ENCODE results near the gene ANK3.

The ANK3 gene

DNA sequence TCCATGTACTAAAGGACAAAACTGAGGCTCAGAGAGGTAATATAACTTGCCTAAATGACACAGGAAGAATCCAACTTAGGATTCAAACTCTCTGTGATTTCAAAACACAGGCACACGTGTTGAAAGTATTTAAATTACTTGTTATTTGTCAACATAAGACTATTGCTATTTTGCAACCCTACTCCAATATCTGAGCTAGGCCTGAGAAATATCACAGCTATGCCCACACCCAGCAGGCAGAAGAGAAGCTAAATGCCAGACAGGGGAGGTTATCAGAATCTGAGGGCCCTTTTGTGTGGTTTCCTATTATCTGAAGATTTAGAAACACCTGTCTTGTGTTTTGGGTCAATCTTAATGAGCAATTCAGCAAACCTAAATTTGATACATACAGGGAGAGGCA lies 204.3 kb downstream of the ANK3 start:
- Histone ChIP-seq H3K27ac (no peak overlapping the region), H3K36me3 (no peaks in the 10 kb centered on the region), H3K9me3 (ENCODE audit: severe bottlenecking) (no peaks in the 10 kb centered on the region), H3K27me3 (ENCODE audit: insufficient read depth, low read depth, severe bottlenecking) (no peaks in the 10 kb centered on the region), H3K4me3 (ENCODE audit: low read depth, low read length) (no peak overlapping the region)
- DNase-seq = no peak
- TF ChIP-seq, protein P1, sequence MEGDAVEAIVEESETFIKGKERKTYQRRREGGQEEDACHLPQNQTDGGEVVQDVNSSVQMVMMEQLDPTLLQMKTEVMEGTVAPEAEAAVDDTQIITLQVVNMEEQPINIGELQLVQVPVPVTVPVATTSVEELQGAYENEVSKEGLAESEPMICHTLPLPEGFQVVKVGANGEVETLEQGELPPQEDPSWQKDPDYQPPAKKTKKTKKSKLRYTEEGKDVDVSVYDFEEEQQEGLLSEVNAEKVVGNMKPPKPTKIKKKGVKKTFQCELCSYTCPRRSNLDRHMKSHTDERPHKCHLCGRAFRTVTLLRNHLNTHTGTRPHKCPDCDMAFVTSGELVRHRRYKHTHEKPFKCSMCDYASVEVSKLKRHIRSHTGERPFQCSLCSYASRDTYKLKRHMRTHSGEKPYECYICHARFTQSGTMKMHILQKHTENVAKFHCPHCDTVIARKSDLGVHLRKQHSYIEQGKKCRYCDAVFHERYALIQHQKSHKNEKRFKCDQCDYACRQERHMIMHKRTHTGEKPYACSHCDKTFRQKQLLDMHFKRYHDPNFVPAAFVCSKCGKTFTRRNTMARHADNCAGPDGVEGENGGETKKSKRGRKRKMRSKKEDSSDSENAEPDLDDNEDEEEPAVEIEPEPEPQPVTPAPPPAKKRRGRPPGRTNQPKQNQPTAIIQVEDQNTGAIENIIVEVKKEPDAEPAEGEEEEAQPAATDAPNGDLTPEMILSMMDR (IDR thresholded peaks at IDR 0.05; ENCODE audit: low read depth, low read length) = no peak

DNA sequence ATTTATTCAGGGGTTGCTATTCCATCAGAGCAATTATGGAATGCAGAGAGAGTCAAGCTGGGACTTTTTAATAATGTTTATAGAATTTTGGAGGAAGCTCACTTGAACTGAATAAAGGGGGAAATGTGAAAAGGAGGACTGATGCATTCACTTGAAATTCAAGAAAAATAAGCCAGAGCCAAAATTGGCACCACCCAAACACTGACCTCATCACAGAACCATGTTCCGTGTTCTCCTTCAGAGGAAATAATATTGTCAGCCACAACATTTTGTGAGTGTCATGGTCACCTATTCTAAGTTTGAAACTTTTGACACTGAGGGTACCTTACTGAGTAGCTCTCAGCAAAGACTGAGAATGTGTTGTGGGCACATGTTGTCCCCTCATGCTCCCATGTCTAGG lies 207.0 kb downstream of the ANK3 start:
- TF ChIP-seq, protein P1 (IDR thresholded peaks at IDR 0.05; ENCODE audit: low read depth, low read length) = no peak
- H3K36me3 ChIP-seq = no peaks in the 10 kb centered on the region
- no peaks in the 10 kb centered on the region for H3K9me3 ChIP-seq (ENCODE audit: severe bottlenecking)
- no peak overlapping the region for H3K27ac ChIP-seq
- DNase-seq = no peak
- no peak overlapping the region for H3K4me3 ChIP-seq (ENCODE audit: low read depth, low read length)
- H3K27me3 ChIP-seq (ENCODE audit: insufficient read depth, low read depth, severe bottlenecking) = no peaks in the 10 kb centered on the region

DNA sequence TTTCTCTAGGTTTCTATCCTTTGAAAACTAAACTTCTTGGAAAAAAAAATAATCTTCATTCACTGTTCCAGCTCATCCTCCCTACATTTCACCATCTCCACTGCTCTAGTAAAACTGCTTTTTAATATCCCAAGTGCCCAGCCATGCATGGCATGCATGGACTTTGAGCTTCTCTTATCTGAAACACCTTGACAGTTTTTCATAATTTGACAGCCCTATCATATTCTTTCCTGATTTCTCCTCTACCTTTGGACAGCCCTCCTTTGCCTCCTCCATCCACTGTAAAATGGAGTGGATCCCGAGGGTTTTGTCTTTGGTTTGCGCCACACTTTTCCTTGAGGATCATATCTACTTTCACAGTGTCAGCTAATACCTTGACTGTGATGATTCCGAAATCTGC lies 212.8 kb downstream of the ANK3 start:
- TF ChIP-seq, protein P1 (IDR thresholded peaks at IDR 0.05; ENCODE audit: low read depth, low read length) = no peak
- Histone ChIP-seq H3K36me3 (no peaks in the 10 kb centered on the region), H3K27ac (no peak overlapping the region), H3K27me3 (ENCODE audit: insufficient read depth, low read depth, severe bottlenecking) (no peaks in the 10 kb centered on the region), H3K9me3 (ENCODE audit: severe bottlenecking) (no peaks in the 10 kb centered on the region), H3K4me3 (ENCODE audit: low read depth, low read length) (no peak overlapping the region)
- DNase-seq = no peak

DNA sequence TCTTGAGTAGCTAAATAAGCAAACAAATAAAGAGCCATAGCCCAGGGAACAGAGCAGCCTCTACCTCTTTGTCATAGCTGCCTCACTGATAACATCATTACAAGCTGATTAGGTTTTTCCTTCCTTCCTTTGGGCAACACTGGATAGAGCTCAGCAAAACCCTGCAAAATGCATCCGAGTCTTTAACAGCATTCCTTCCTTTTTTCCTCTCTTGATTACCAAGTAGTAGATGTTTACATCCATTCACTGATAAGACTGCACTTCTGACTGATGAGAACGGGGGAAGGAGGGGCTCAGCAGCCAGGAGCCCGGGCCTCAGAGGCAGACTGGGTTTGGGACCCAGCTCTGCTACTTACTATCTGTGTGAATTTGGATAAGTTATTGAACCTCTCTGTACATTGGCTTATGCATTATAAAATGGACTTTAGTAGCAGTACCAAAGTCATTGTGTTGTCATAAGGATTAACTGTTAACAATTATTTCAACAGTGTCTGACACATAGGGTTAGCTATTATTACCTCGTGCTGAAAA lies 214.2 kb downstream of the ANK3 start:
- Histone ChIP-seq H3K9me3 (ENCODE audit: severe bottlenecking) (no peaks in the 10 kb centered on the region), H3K27me3 (ENCODE audit: insufficient read depth, low read depth, severe bottlenecking) (no peaks in the 10 kb centered on the region), H3K4me3 (ENCODE audit: low read depth, low read length) (no peak overlapping the region), H3K36me3 (no peaks in the 10 kb centered on the region), H3K27ac (no peak overlapping the region)
- TF ChIP-seq, protein P1 (IDR thresholded peaks at IDR 0.05; ENCODE audit: low read depth, low read length) = no peak
- no peak for DNase-seq

DNA sequence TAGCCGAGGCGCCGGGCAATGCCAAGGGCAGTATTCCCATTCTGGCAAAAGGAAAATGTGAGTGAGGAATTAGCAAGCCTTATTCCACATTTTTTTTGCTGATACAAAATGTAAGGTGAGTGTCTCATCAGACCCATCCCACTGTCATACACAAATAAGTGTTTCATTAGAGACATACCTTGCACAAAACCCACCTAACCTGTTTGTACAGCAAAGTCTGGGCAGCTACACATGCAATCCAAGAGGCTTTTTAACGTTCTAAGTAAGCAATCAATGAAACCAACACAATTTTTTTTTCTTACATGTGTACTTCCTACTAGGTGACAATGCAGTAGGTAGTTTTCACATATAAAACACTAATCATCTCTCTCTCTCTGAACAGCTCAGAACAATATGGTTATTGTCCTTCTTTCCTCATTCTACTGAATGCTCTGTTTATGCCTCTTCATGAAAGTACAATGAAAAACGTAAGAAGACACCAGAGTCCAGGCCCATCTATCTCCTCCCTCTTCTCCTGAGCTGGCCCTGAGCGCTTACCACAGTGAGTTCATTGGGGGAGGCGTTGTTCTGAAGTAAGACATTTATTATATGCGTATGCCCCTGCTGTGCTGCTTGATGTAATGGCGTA lies 217.2 kb downstream of the ANK3 start:
- TF ChIP-seq, protein P1 (IDR thresholded peaks at IDR 0.05; ENCODE audit: low read depth, low read length) = no peak
- H3K27me3 ChIP-seq (ENCODE audit: insufficient read depth, low read depth, severe bottlenecking) = no peaks in the 10 kb centered on the region
- H3K36me3 ChIP-seq = no peaks in the 10 kb centered on the region
- H3K4me3 ChIP-seq (ENCODE audit: low read depth, low read length) = no peak overlapping the region
- no peaks in the 10 kb centered on the region for H3K9me3 ChIP-seq (ENCODE audit: severe bottlenecking)
- DNase-seq = no peak
- no peak overlapping the region for H3K27ac ChIP-seq

Data from WERI-Rb-1 (cell line).